Measurements from ENCODE around the gene POP5. TPM values are rescaled to one million over a fixed set of nuclear protein-coding genes. Genes with fewer than 3 reads are reported as not detected.
A peak's percentile ranks its signal among the peaks of the same experiment; 100 is the strongest.
"Not testable (repeated sequence)": the region's sequence is repeated elsewhere in the genome, so short reads cannot be mapped to it uniquely, and the experiment has no call there.

The POP5 gene
- total RNA-seq, 3 donors from 2014 or later = 29.5 to 44.3 (median 37.7) TPM

DNA sequence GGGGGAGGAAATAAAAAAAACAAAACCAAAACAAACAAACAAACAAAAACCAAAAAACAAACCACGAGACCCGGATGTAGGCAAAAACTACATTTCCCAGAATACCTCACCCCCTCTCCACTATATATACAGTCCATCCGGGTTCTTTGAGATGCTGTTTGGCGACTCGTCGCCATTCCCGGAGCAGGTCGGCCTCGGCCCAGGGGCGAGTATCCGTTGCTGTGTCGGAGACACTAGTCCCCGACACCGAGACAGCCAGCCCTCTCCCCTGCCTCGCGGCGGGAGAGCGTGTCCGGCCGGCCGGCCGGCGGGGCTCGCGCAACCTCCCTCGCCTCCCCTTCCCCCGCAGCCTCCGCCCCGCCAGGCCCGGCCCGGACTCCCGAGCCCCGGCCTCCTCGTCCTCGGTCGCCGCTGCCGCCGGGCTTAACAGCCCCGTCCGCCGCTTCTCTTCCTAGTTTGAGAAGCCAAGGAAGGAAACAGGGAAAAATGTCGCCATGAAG is 46.9 kb downstream of the POP5 start, which contains the start of gene RNF10:
Gene RNF10, plus strand, starts transcription at position 154 of the 500 bp plus-strand sequence. CDS start 456 bp downstream, outside the sequence.
- H3K4me3 ChIP-seq = peak within 1 kb of the TSS; percentile 99
- TF ChIP-seq, protein P1, sequence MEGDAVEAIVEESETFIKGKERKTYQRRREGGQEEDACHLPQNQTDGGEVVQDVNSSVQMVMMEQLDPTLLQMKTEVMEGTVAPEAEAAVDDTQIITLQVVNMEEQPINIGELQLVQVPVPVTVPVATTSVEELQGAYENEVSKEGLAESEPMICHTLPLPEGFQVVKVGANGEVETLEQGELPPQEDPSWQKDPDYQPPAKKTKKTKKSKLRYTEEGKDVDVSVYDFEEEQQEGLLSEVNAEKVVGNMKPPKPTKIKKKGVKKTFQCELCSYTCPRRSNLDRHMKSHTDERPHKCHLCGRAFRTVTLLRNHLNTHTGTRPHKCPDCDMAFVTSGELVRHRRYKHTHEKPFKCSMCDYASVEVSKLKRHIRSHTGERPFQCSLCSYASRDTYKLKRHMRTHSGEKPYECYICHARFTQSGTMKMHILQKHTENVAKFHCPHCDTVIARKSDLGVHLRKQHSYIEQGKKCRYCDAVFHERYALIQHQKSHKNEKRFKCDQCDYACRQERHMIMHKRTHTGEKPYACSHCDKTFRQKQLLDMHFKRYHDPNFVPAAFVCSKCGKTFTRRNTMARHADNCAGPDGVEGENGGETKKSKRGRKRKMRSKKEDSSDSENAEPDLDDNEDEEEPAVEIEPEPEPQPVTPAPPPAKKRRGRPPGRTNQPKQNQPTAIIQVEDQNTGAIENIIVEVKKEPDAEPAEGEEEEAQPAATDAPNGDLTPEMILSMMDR (IDR thresholded peaks at IDR 0.05) = no peak
- intact Hi-C loops (cut with DNase I, micrococcal nuclease) = no loop called here
- H3K36me3 ChIP-seq (ENCODE audit: low read depth) = no peaks in the 10 kb centered on the region
- H3K9me3 ChIP-seq = no peaks in the 10 kb centered on the region
- DNase-seq (peak; percentile 85 to 87 (median 86)), ATAC-seq (peak; percentile 78)
- peaks cover 35% of the 10 kb centered on the region for H3K4me1 ChIP-seq (ENCODE audit: low read depth)

DNA sequence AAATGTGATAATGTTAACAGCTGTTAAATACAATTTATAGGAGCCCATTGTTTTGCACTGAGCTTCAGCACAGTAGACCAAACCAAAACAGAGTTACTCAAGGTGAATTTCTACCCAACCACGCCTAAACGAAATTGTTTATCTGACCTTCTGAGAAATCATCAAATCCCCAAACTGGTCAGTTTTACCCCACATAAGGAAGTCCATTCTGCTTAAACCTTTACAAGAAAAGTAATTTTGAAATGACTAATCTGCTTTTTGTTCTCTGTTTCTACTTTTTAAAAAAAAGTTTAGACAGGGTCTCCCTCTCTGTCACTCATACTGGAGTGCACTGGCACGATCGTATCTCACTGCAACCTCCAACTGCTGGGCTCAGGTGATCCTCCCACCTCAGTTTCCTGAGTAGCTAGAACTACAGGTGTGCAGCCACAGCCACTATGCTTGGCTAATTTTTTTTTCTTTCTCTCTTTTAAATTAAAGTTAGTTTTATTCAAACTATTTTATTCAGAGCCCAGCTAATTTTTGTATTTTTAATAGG is 48.4 kb downstream of the POP5 start:
- no peak for ATAC-seq
- no peaks in the 10 kb centered on the region for H3K9me3 ChIP-seq
- intact Hi-C loops (cut with DNase I, micrococcal nuclease) = no loop called here
- no peak overlapping the region for H3K4me3 ChIP-seq
- H3K4me1 ChIP-seq (ENCODE audit: low read depth) = peaks cover 27% of the 10 kb centered on the region
- no peak for DNase-seq
- no peaks in the 10 kb centered on the region for H3K36me3 ChIP-seq (ENCODE audit: low read depth)
- TF ChIP-seq, protein P1 (IDR thresholded peaks at IDR 0.05) = no peak

DNA sequence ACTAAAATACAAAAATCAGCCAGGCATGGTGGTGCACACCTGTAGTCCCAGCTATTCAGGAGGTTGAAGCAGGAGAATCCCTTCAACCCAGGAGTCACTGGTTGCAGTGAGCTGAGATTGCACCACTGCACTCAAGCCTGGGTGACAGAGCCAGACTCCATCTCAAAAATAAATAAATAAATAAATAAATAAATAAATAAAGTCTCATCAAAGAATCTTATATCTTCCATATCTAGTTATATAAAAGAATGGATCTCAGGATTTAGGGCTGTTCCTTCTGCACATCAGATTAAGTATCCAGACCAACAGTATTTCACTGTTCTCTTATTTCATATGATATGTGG is 50.8 kb downstream of the POP5 start:
- ATAC-seq; H3K36me3 ChIP-seq (ENCODE audit: low read depth); H3K9me3 ChIP-seq; H3K4me1 ChIP-seq (ENCODE audit: low read depth); intact Hi-C loops (cut with DNase I, micrococcal nuclease); H3K4me3 ChIP-seq; DNase-seq: not testable (repeated sequence)

DNA sequence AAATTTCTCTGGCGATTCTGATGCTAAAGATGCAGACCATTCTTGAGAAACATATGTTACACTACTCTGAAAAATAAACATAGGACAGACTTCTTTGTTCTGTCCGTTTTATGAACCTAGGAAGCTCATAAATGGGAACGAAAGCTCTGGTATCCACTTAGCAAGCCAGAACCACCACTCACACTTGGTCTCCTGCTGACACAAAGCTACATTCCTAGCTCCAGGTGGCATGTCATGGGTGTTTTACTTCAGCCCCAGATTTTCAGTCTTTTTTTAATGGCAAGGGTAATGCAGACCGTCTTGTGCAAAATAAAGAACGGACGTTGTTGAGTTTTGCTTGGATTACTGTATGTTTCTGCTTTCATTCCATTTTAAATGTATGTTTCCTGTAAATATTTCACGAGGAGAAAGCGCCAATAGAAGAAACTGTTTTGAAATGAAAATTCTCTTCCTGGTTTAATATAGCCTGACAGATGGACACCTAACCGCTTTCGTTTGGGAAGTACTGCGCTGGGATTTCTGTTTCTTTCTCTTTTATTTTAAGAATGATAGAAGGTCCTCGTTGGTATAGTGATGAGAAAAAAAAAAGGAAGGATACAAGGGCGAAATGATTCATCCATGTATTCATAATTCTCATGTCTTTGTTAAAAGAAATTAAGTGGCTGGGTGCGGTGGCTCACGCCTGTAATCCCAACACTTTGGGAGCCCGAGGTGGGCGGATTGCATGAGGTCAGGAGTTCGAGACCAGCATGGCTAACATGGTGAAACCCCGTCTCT is 51.4 kb downstream of the POP5 start:
- peak; percentile 59 for ATAC-seq
- peak in 1 of 3 donors; percentile 56 for DNase-seq
- Histone ChIP-seq H3K9me3 (no peaks in the 10 kb centered on the region), H3K36me3 (ENCODE audit: low read depth) (no peaks in the 10 kb centered on the region), H3K4me1 (ENCODE audit: low read depth) (peaks cover 6% of the 10 kb centered on the region), H3K4me3 (no peak overlapping the region)
- TF ChIP-seq, protein P1 (IDR thresholded peaks at IDR 0.05) = no peak
- intact Hi-C loops (cut with DNase I, micrococcal nuclease) = no loop called here

DNA sequence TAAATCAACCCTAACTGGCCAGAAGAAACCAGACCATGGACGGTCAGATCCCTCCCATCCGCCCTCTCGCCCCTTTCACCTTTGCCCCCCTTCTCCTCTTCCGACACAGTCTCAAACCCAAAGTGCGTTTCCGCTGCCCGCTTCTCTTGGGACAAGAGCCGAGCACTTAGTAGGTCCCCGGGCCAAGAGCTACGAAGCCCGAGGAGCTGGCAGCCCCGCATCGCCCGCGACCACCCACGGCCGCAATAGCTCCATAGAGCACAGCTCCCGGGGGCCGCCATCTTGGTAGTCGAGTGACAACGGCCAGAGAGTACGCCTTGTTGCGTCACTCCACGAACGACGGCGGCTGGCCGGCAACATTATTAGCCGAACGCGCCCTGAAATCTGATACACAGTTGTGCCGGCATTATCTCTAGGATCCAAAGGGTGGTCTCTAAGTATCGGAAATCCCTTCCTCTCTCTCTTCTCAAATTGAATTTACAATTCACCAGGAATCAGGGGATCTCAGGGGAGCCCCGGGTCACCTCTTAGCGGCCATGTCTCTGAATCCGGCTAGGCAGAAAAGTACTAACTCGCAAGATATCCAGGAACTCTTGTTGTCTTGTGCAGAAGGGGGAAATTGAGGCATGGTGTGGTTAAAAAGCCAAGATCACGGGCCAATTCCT is 52.2 kb downstream of the POP5 start, which contains the start of gene COQ5:
Gene COQ5, minus strand, starts transcription at position 298 of the 665 bp plus-strand sequence. Its CDS starts 17 bp downstream, at position 281.
- no peaks in the 10 kb centered on the region for H3K9me3 ChIP-seq
- intact Hi-C loops (cut with DNase I, micrococcal nuclease) = no loop called here
- DNase-seq = peak; percentile 93 to 96 (median 93)
- H3K4me3 ChIP-seq = peak within 1 kb of the TSS; percentile 46
- no peaks in the 10 kb centered on the region for H3K36me3 ChIP-seq (ENCODE audit: low read depth)
- ATAC-seq = peak; percentile 95
- peaks cover 6% of the 10 kb centered on the region for H3K4me1 ChIP-seq (ENCODE audit: low read depth)
- TF ChIP-seq, protein P1 (IDR thresholded peaks at IDR 0.05) = no peak

Other genes with a start within 250 kb of the POP5 start
- 1 to 10 TPM; 3.7 to 6.3 (median 3.8) TPM for gene MSI1, start 212.2 kb downstream of the POP5 start, total RNA-seq
- gene COX6A1, start 143.3 kb downstream of the POP5 start, total RNA-seq = 100 to 1,000 TPM; 509 to 899 (median 865) TPM
- 10 to 100 TPM; 14.9 to 16.7 (median 16.3) TPM for gene TRIAP1, start 135.0 kb downstream of the POP5 start, total RNA-seq
- gene GATC, start 135.0 kb downstream of the POP5 start, total RNA-seq = 10 to 100 TPM; 20.6 to 29.5 (median 26.8) TPM
- 100 to 1,000 TPM; 117 to 140 (median 139) TPM for gene SRSF9, start 111.7 kb downstream of the POP5 start, total RNA-seq
- gene DYNLL1, start 85.3 kb downstream of the POP5 start, total RNA-seq = 100 to 1,000 TPM; 309 to 343 (median 309) TPM
- gene COQ5, start 52.2 kb downstream of the POP5 start, total RNA-seq = 10 to 100 TPM; 22.8 to 30.0 (median 29.5) TPM
- gene RNF10, start 47.0 kb downstream of the POP5 start, total RNA-seq = 100 to 1,000 TPM; 158 to 300 (median 237) TPM
- gene CABP1, start 59.2 kb upstream of the POP5 start, total RNA-seq = 1 to 10 TPM in 2 of 3 donors, under 1 TPM in 1; 0.51 to 1.8 (median 1.2) TPM
- gene MLEC, start 105.7 kb upstream of the POP5 start, total RNA-seq = 100 to 1,000 TPM; 166 to 281 (median 272) TPM
- gene UNC119B, start 129.1 kb upstream of the POP5 start, total RNA-seq = 10 to 100 TPM; 20.5 to 26.7 (median 23.3) TPM
- gene ACADS, start 144.4 kb upstream of the POP5 start, total RNA-seq = 100 to 1,000 TPM in 2 of 3 donors, 10 to 100 TPM in 1; 84.8 to 175 (median 129) TPM